ENCODE data around the gene ZNF296. TPM values are rescaled to one million over a fixed set of nuclear protein-coding genes. Genes with fewer than 3 reads are reported as not detected.
"Not testable (repeated sequence)": the region's sequence is repeated elsewhere in the genome, so short reads cannot be mapped to it uniquely, and the experiment has no call there.

ZNF296 gene
- total and polyA plus RNA-seq, 2 experiments from 2014 or later = not detected

DNA sequence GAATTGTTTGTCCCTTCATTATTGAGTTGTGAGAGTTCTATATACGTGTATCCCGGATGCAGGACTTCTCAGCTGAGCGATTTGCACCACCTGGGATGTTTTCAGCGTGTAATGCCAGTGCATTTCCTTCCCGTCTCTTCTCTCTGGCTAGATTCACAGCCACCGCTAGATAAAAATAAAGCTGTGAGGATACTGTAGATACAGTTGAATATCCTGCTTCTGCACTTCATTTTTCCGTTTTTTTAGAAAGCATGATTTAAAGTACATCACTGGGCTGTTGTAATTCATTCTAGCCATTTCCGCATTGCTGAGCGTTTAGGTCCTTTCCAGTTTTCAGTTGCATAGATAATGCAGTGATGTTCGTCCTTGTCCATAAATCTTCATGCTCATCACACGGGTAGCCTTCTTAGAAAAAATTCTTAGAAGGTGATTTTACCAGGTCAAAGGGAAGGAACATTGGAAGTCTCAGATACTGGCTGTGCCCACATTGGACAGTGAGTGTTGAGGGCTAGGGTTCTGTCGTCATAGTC, 31.4 kb upstream of the ZNF296 start:
- DNase-seq = no peak
- WGBS, 2 experiments (ENCODE audit: low coverage in 1 of 2, low lambda C conversion rate in 2 of 2, missing lambda C conversion rate in 2 of 2) = 85 to 86% methylated on average over 12 of the region's 12 CpGs
- H3K4me1 ChIP-seq (ENCODE audit: insufficient read depth) = no peaks in the 10 kb centered on the region
- H3K79me2 ChIP-seq (ENCODE audit: insufficient read depth) = peaks cover 99% of the 10 kb centered on the region
- no peak for TF ChIP-seq EZH2 (IDR thresholded peaks at IDR 0.05; ENCODE audit: insufficient read depth, poor library complexity, severe bottlenecking)
- TF ChIP-seq EZH2phosphoT487 (IDR thresholded peaks at IDR 0.05; ENCODE audit: insufficient read depth, low read depth) = no peak
- no peak overlapping the region for H3K27ac ChIP-seq
- no peaks in the 10 kb centered on the region for H3F3A ChIP-seq (ENCODE audit: insufficient read depth)
- no peak overlapping the region for H3K4me2 ChIP-seq (ENCODE audit: unreplicated experiment)
- in situ Hi-C loops (cut with MboI) = no loop called here
- no peak overlapping the region for H3K9ac ChIP-seq
- H3K4me3 ChIP-seq = no peak overlapping the region
- H4K20me1 ChIP-seq (ENCODE audit: insufficient read depth) = peaks cover 11% of the 10 kb centered on the region
- H3K9me3 ChIP-seq (ENCODE audit: low read depth) = no peaks in the 10 kb centered on the region
- no peak overlapping the region for H2AFZ ChIP-seq
- no peaks in the 10 kb centered on the region for H3K36me3 ChIP-seq (ENCODE audit: low read depth)
- no peaks in the 10 kb centered on the region for H3K9me2 ChIP-seq (ENCODE audit: insufficient read depth)
- H3K27me3 ChIP-seq (replicated peaks; ENCODE audit: insufficient read depth) = no peaks in the 10 kb centered on the region

DNA sequence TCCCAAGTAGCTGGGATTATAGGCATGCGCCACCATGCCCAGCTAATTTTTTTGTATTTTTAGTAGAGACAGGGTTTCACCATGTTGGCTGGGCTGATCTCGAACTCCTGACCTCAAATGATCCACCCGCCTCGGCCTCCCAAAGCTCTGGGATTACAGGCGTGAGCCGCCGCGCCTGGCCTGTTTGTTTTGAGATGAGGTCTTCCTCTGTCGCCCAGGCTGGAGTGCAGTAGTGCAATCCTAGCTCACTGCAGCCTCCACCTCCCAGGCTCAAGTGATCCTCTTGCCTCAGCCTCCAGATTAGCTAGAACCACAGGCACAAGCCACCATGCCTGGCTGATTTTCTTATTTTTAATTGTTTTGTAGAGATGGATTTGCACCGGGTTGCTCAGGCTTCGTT, 30.1 kb upstream of the ZNF296 start:
- in situ Hi-C loops (cut with MboI); H3K36me3 ChIP-seq (ENCODE audit: low read depth); H3K27ac ChIP-seq; H2AFZ ChIP-seq; DNase-seq; H3K9ac ChIP-seq; H3K4me2 ChIP-seq (ENCODE audit: unreplicated experiment); H3K9me3 ChIP-seq (ENCODE audit: low read depth); H3K4me1 ChIP-seq (ENCODE audit: insufficient read depth); H3F3A ChIP-seq (ENCODE audit: insufficient read depth); H3K9me2 ChIP-seq (ENCODE audit: insufficient read depth); H3K27me3 ChIP-seq (replicated peaks; ENCODE audit: insufficient read depth); H3K4me3 ChIP-seq: not testable (repeated sequence)
- WGBS, 2 experiments (ENCODE audit: low coverage in 1 of 2, low lambda C conversion rate in 2 of 2, missing lambda C conversion rate in 2 of 2) = 92 to 98% methylated on average over 11 of the region's 11 CpGs
- peaks cover 99% of the 10 kb centered on the region for H3K79me2 ChIP-seq (ENCODE audit: insufficient read depth)
- peaks cover 10% of the 10 kb centered on the region for H4K20me1 ChIP-seq (ENCODE audit: insufficient read depth)

DNA sequence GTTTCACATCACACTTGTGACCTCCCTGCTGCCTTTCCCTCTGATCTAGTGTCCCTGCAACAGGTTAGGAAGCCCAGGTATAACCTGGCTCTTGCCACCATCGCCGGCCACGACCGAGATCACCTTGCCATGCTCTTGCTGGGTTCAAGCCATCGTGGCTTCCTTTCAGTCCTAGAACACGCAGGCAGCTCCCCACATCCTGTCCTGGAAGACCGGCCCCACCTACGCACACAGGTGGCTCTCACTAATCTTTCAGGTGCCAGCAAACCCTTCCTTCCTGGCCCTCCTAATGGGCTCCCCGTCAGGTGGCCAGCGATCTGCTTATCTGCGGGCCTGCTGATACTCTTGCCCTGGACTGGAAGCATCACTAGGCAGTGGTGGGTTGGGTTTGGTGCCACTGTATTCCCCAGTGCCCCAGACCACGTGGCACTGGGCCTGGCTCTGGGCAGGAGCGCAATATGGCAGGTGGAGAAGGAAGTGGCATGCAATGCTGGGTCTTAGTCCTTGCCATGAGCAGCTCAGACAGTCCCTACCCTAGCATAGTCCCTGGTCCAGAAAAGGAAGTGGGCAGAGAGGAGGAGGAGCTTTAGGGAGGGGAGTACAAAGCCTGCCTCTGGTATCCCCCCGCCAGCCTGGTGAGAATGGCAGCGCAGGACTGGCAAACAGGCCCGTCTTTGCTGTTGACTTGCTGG, 28.5 kb upstream of the ZNF296 start:
- H3F3A ChIP-seq (ENCODE audit: insufficient read depth) = no peaks in the 10 kb centered on the region
- 94 to 95% methylated on average over 16 of the region's 16 CpGs for WGBS, 2 experiments (ENCODE audit: low coverage in 1 of 2, low lambda C conversion rate in 2 of 2, missing lambda C conversion rate in 2 of 2)
- no peaks in the 10 kb centered on the region for H3K9me2 ChIP-seq (ENCODE audit: insufficient read depth)
- no peak overlapping the region for H3K27ac ChIP-seq
- no peak for DNase-seq
- H3K36me3 ChIP-seq (ENCODE audit: low read depth) = no peaks in the 10 kb centered on the region
- no peak overlapping the region for H3K4me3 ChIP-seq
- H3K79me2 ChIP-seq (ENCODE audit: insufficient read depth) = peaks cover 100% of the 10 kb centered on the region
- H3K4me2 ChIP-seq (ENCODE audit: unreplicated experiment) = no peak overlapping the region
- no peak overlapping the region for H2AFZ ChIP-seq
- peaks cover 9% of the 10 kb centered on the region for H4K20me1 ChIP-seq (ENCODE audit: insufficient read depth)
- TF ChIP-seq EZH2 (IDR thresholded peaks at IDR 0.05; ENCODE audit: insufficient read depth, poor library complexity, severe bottlenecking) (no peak), EZH2phosphoT487 (IDR thresholded peaks at IDR 0.05; ENCODE audit: insufficient read depth, low read depth) (no peak)
- no peak overlapping the region for H3K9ac ChIP-seq
- no peaks in the 10 kb centered on the region for H3K9me3 ChIP-seq (ENCODE audit: low read depth)
- H3K27me3 ChIP-seq (replicated peaks; ENCODE audit: insufficient read depth) = no peaks in the 10 kb centered on the region
- in situ Hi-C loops (cut with MboI) = no loop called here
- no peaks in the 10 kb centered on the region for H3K4me1 ChIP-seq (ENCODE audit: insufficient read depth)

DNA sequence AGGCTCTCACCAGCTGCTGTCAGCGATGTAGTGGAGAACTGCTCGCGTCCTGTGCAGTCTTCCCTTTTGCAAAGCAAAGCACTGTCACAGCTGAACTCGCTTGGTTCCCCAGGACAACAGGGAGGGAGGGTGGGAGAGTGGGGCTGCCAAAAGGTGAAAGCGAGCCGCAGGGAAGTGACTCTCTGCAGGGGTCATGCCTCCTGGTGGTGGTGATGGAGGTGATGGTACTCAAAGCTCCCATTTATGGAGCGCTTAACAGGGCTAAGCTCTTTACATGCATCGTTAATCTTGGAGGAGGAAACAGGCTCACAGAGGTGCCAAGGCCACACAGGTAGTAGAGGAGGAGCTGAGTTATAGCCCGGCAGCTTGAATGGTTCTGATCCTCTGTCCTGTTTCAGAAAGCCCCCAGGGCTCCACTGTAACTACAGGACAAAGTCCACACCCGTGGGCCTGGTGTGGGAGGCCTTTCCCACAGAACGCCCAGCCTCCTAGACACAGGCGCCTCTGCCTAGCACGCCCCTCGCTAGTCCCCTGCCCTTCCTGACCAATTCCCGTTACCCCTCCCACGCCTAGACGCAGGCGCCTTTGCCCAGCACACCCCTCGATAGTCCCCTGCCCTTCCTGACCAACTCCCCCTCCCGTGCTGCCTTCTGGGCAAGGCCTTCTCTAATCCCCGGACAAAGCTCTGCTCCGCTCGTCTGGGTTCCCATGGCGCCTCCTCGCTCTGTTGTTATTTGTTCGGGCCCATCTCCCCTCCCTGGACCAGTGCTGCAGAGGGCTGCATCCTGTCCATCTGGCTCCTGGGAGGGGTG, 27.4 kb upstream of the ZNF296 start:
- H3K4me1 ChIP-seq (ENCODE audit: insufficient read depth) = peaks cover 5% of the 10 kb centered on the region
- WGBS, 2 experiments (ENCODE audit: low coverage in 1 of 2, low lambda C conversion rate in 2 of 2, missing lambda C conversion rate in 2 of 2) = 73 to 80% methylated on average over 26 of the region's 26 CpGs
- DNase-seq = no peak
- no peaks in the 10 kb centered on the region for H3K9me2 ChIP-seq (ENCODE audit: insufficient read depth)
- no peak overlapping the region for H2AFZ ChIP-seq
- H3F3A ChIP-seq (ENCODE audit: insufficient read depth) = no peaks in the 10 kb centered on the region
- no peak overlapping the region for H3K9ac ChIP-seq
- H3K9me3 ChIP-seq (ENCODE audit: low read depth) = no peaks in the 10 kb centered on the region
- H3K4me3 ChIP-seq = no peak overlapping the region
- H3K27me3 ChIP-seq (replicated peaks; ENCODE audit: insufficient read depth) = no peaks in the 10 kb centered on the region
- peaks cover 100% of the 10 kb centered on the region for H3K79me2 ChIP-seq (ENCODE audit: insufficient read depth)
- H3K36me3 ChIP-seq (ENCODE audit: low read depth) = no peaks in the 10 kb centered on the region
- H4K20me1 ChIP-seq (ENCODE audit: insufficient read depth) = peaks cover 13% of the 10 kb centered on the region
- TF ChIP-seq EZH2 (IDR thresholded peaks at IDR 0.05; ENCODE audit: insufficient read depth, poor library complexity, severe bottlenecking) = no peak
- no peak for TF ChIP-seq EZH2phosphoT487 (IDR thresholded peaks at IDR 0.05; ENCODE audit: insufficient read depth, low read depth)
- no peak overlapping the region for H3K27ac ChIP-seq
- in situ Hi-C loops (cut with MboI) = no loop called here
- no peak overlapping the region for H3K4me2 ChIP-seq (ENCODE audit: unreplicated experiment)
